ENCODE results near the gene ZNF487. TPM values are rescaled to one million over a fixed set of nuclear protein-coding genes. Genes with fewer than 3 reads are reported as not detected.

ZNF487 gene
- total and polyA plus RNA-seq, 2 of the 13 experiments (the other 11 are each of a cell fraction or from before 2014, with no cell fraction given): 7.4 to 8.8 TPM

DNA sequence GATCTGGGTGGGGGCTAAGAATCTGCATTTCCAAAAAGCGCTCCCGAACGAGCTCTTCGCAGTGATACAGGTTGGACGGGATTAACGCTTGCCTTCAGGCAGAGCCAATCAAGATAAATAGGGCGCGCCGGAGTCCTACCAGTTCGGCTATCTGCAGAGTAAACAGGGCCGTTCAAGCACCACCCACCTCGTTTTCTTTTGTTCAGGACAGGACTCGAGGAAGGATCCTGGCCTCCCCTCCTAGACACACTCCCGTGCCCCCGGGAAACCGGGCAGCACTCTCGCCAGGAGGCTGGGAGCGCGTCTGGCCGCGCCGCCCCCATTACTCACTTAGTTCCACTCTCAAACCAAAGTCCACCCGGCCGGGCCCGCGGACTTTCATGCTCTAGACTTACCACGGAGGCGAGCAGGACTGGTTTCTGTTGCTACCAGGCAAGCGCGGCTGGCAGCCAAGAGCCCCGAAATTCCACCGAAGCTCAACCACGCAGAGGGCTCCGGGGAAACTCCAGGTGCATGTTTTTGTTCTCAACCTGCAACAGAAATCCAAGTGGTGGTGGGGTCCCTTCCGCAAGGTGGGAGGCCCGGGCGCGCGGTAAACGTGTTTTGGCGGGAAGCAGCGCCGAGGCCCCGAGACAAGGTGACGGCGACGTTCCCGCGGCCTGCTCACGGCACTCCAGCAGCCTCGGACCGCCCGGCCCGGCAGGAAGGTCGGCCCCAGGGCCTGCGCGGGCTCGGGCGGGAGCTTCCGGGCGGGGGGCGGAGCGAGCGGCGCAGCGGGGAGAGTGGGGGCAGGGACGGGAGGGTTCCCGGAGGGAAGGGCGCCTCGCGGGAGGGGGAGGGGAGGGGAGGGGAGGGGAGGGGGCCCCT lies 40.6 kb upstream of the ZNF487 start (continued):
- TF ChIP-seq FUBP1 (CRISPR knock-in tag; IDR thresholded peaks at IDR 0.05; ENCODE audit: borderline replicate concordance) (no peak), ZNF432 (CRISPR knock-in tag; IDR thresholded peaks at IDR 0.05; ENCODE audit: borderline replicate concordance) (no peak), ZZZ3 (CRISPR knock-in tag; IDR thresholded peaks at IDR 0.05; ENCODE audit: borderline replicate concordance) (no peak), BORCS8-MEF2B (CRISPR knock-in tag; IDR thresholded peaks at IDR 0.05) (no peak), MEIS1 (CRISPR knock-in tag; IDR thresholded peaks at IDR 0.05; ENCODE audit: borderline replicate concordance) (no peak), HES4 (CRISPR knock-in tag; IDR thresholded peaks at IDR 0.05; ENCODE audit: borderline replicate concordance) (0 out of 2 replicates have a peak, but pooled peaks have one; percentile 16), ZNF292 (CRISPR knock-in tag; IDR thresholded peaks at IDR 0.05; ENCODE audit: borderline replicate concordance, low read depth) (no peak), TEAD2 (CRISPR knock-in tag; IDR thresholded peaks at IDR 0.05) (no peak), ZMYM2 (CRISPR knock-in tag; IDR thresholded peaks at IDR 0.05) (no peak), MXD3 (CRISPR knock-in tag; IDR thresholded peaks at IDR 0.05) (no peak), TAF1 (CRISPR knock-in tag; IDR thresholded peaks at IDR 0.05) (no peak), DR1 (CRISPR knock-in tag; IDR thresholded peaks at IDR 0.05) (peak; percentile 46; the same call in 1 of the 2 replicates), PAXIP1 (CRISPR knock-in tag; conservative IDR thresholded peaks at IDR 0.05) (0 out of 2 replicates have a peak, but pooled peaks have one; percentile 11), ATF1 (CRISPR knock-in tag; IDR thresholded peaks at IDR 0.05) (no peak), BCL6 (CRISPR knock-in tag; IDR thresholded peaks at IDR 0.05) (no peak), POLR2G (IDR thresholded peaks at IDR 0.05; ENCODE audit: low read depth, low read length) (peak; percentile 64), ZNF7 (CRISPR knock-in tag; IDR thresholded peaks at IDR 0.05) (0 out of 2 replicates have a peak, but pooled peaks have one; percentile 12)
- TF ChIP-seq, protein P1, sequence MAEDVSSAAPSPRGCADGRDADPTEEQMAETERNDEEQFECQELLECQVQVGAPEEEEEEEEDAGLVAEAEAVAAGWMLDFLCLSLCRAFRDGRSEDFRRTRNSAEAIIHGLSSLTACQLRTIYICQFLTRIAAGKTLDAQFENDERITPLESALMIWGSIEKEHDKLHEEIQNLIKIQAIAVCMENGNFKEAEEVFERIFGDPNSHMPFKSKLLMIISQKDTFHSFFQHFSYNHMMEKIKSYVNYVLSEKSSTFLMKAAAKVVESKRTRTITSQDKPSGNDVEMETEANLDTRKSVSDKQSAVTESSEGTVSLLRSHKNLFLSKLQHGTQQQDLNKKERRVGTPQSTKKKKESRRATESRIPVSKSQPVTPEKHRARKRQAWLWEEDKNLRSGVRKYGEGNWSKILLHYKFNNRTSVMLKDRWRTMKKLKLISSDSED (CRISPR knock-in tag; IDR thresholded peaks at IDR 0.05): peak; percentile 78

Measured in HepG2 (cell line).